NCI-H1417 treated with DMSO at 0.1 percent for 48 hours (cell line): ENCODE results near the gene PCDHB4.
"Not testable (repeated sequence)": the region's sequence is repeated elsewhere in the genome, so short reads cannot be mapped to it uniquely, and the experiment has no call there.

ENCODE experiments used
- DNase-seq: peaks from one replicate; lab custom pipeline; 2025; lab: John Stamatoyannopoulos, UW

PCDHB4 gene

DNA sequence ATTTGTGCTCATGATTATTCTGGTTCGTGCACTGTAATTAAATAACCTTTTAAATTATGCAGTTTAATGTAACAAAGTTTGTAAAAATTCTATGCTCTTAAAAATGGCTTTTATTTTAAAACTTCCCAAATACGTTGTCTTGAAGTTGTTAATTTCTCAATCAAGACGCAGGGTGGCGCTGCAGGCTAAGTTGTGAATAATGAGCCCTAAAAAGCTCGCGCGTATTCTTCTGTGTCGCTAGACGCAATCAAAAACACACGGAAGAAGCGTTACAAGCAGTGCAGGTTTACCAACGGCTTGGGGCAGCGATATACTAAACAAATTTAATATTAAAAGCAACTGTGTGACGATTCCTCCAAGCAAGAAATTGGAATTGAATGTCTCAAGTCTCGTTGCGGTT, at the start of gene PCDHB4:
TSS of gene PCDHB4 (plus strand) at position 256 of the 400 bp plus-strand sequence. CDS start 181 bp downstream, outside the sequence.
- DNase-seq, result no peak

GRCh38 chr5:141077826-141078225, 43.8 kb upstream of the PCDHB4 start:
- DNase-seq, result no peak

GRCh38 chr5:141082228-141082627, 39.4 kb upstream of the PCDHB4 start:
- no peak for DNase-seq

DNA sequence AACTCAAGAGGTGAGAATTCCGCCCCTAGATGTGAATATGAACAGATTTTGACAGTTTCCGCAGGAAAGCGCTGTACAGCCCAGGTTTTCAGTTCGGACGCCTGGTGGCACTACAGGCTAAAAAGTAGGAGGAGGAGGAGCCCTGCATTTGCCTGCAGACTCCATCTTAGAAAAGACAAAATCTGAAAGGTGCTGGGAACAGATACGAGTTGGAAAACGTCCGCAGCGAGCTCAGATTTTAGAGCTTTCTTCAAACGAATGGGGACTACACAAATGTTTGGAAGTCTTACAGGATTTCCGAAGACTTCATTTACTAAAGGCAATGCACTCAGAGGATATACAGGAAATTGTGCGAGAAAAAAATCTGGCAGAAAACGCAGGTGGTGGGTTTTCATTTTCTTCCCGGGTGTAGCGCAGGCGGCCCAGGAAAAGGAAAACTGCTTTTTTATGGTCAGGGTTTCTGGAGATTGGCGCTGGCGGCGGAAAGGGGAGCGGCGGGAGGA, 37.1 kb upstream of the PCDHB4 start:
- DNase-seq, result peak; percentile 37

DNA sequence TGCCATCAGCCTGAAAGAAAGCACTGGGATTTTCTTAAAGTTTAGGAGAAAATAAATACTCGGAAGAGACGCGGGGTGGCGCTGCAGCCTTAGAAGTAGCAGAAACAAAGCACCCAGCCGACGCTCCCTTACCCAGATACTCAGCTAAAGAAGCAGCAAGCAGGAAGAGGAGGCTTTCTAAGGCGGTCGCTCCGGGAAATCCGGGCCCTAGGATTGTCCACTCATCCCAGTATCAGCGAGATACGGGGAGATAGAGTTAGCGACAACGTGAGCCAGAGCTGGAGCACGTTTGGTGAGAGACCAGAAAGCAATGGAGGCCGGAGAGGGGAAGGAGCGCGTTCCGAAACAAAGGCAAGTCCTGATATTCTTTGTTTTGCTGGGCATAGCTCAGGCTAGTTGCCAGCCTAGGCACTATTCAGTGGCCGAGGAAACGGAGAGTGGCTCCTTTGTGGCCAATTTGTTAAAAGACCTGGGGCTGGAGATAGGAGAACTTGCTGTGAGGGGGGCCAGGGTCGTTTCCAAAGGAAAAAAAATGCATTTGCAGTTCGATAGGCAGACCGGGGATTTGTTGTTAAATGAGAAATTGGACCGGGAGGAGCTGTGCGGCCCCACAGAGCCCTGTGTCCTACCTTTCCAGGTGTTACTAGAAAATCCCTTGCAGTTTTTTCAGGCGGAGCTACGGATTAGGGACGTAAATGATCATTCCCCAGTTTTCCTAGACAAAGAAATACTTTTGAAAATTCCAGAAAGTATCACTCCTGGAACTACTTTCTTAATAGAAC, 26.9 kb upstream of the PCDHB4 start, which contains the start of gene PCDHB2:
TSS of gene PCDHB2 (plus strand) at position 135 of the 782 bp plus-strand sequence. CDS start at position 311, 176 bp downstream.
- no peak for DNase-seq

GRCh38 chr5:141095263-141095641, 26.4 kb upstream of the PCDHB4 start:
- no peak for DNase-seq

GRCh38 chr5:141096181-141096580, 25.4 kb upstream of the PCDHB4 start:
- not testable (repeated sequence) for DNase-seq

DNA sequence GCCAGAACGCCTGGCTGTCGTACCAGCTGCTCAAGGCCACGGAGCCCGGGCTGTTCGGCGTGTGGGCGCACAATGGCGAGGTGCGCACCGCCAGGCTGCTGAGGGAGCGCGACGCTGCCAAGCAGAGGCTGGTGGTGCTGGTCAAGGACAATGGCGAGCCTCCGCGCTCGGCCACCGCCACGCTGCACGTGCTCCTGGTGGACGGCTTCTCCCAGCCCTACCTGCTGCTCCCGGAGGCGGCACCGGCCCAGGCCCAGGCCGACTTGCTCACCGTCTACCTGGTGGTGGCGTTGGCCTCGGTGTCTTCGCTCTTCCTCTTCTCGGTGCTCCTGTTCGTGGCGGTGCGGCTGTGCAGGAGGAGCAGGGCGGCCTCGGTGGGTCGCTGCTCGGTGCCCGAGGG, 25.0 kb upstream of the PCDHB4 start:
- not testable (repeated sequence) for DNase-seq

GRCh38 chr5:141100243-141100805, 21.3 kb upstream of the PCDHB4 start, which contains the start of gene PCDHB3:
Gene PCDHB3, plus strand, starts transcription at chr5:141100473. Its CDS starts 177 bp downstream, at chr5:141100650.
- no peak for DNase-seq

DNA sequence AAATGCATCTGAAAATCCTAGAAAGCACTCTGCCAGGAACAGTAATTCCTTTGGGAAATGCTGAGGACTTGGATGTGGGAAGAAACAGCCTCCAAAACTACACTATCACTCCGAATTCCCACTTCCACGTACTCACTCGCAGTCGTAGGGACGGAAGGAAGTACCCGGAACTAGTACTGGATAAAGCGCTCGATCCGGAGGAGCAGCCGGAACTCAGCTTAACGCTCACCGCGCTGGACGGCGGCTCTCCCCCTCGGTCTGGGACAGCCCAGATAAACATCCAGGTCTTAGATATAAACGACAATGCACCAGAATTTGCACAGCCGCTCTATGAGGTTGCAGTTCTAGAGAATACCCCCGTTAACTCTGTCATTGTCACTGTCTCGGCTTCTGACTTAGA, 20.6 kb upstream of the PCDHB4 start:
- no peak for DNase-seq

DNA sequence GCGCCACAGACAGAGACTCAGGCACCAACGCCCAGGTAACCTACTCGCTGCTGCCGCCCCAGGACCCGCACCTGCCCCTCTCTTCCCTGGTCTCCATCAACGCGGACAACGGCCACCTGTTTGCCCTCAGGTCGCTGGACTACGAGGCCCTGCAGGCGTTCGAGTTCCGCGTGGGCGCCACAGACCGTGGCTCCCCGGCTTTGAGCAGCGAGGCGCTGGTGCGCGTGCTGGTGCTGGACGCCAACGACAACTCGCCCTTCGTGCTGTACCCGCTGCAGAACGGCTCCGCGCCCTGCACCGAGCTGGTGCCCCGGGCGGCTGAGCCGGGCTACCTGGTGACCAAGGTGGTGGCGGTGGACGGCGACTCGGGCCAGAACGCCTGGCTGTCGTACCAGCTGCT, 19.5 kb upstream of the PCDHB4 start:
- not testable (repeated sequence) for DNase-seq

DNA sequence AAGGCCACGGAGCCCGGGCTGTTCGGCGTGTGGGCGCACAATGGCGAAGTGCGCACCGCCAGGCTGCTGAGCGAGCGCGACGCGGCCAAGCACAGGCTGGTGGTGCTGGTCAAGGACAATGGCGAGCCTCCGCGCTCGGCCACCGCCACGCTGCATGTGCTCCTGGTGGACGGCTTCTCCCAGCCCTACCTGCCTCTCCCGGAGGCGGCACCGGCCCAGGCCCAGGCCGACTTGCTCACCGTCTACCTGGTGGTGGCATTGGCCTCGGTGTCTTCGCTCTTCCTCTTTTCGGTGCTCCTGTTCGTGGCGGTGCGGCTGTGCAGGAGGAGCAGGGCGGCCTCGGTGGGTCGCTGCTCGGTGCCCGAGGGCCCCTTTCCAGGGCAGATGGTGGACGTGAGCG, 19.1 kb upstream of the PCDHB4 start:
- not testable (repeated sequence) for DNase-seq

GRCh38 chr5:141105350-141105749, 16.3 kb upstream of the PCDHB4 start:
- no peak for DNase-seq

- no peak for DNase-seq
Observed at GRCh38 chr5:141119250-141119649, 2.4 kb upstream of the PCDHB4 start.

DNA sequence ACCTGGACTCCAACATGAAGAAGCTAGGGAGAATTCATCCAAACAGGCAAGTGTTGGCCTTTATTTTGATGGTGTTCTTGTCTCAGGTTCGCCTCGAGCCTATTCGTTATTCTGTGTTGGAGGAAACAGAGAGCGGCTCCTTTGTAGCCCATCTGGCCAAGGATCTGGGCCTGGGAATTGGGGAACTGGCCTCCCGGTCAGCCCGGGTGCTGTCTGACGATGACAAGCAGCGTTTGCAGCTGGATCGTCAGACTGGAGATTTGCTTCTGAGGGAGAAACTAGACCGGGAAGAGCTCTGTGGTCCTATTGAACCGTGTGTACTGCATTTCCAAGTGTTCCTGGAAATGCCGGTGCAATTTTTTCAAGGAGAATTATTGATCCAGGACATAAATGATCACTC, 367 bp downstream of the PCDHB4 start:
- DNase-seq, result no peak

- DNase-seq, result not testable (repeated sequence)
Observed at GRCh38 chr5:141123396-141124135, 1.9 kb downstream of the PCDHB4 start.

DNA sequence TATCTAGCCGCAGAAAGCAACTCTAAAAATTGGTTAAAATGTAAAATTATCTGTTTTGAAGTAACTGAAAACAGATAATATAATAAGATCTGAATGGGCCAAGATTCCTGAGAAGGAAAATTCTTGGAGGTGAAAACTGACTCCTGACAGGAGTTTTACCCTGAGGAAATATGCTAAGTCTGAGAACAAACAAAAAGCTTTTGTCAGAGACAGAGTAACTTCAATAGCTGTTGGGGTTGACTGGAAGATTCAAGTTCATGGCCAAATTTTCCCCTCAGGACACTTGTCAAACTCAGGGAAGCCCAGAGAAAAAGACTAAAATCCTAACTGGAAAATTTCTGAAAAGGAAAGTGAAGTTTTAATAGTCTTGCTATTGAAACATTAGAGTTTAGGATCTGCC, 5.7 kb downstream of the PCDHB4 start:
- no peak for DNase-seq

DNA sequence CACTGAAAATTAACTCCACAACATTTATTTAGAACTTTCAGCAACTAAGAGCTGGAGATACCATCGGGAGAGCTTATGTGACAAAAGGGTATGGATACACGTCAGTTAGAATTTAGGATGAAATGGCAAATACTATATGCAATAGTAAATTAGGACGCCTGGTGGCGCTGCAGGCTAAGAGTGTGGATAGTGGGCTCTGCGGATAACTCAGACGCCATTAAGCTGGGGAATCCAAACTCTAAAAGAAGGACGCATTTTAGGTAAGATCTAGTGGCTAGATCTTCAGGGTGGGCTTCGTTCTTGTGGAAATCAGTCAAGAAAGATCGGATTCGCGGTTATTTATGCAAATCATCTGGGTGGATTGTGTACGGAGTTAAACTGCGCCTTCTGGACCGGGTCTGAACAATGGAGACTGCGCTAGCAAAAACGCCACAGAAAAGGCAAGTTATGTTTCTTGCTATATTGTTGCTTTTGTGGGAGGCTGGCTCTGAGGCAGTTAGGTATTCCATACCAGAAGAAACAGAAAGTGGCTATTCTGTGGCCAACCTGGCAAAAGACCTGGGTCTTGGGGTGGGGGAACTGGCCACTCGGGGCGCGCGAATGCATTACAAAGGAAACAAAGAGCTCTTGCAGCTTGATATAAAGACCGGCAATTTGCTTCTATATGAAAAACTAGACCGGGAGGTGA, 13.6 kb downstream of the PCDHB4 start, which contains the start of gene PCDHB5:
TSS of gene PCDHB5 (plus strand) at position 177 of the 688 bp plus-strand sequence. CDS start at position 406, 229 bp downstream.
- DNase-seq, result peak; percentile 42

- no peak for DNase-seq
Observed at GRCh38 chr5:141135718-141136266, 14.2 kb downstream of the PCDHB4 start.

- DNase-seq, result not testable (repeated sequence)
Observed at GRCh38 chr5:141137346-141137745, 15.7 kb downstream of the PCDHB4 start.

GRCh38 chr5:141149812-141150211, 28.2 kb downstream of the PCDHB4 start, which contains the start of gene PCDHB6:
Gene PCDHB6, plus strand, starts transcription at chr5:141150057. Its CDS starts 201 bp downstream, at chr5:141150258.
- no peak for DNase-seq
